Esophagus muscularis mucosa (tissue), 4 donors: ENCODE results near the gene UBE2G2. TPM values are rescaled to one million over a fixed set of nuclear protein-coding genes. Genes with fewer than 3 reads are reported as not detected.

Experiments used
- DNase-seq: peaks from one replicate; pipeline ENCODE4 v3.0.0-alpha.2; 2017; ENCODE audit errors: extremely low spot score
- H3K27ac ChIP-seq, 4 donors: fragments of 200-600 bp; sonication (generic); replicated peaks in 1 of 4; 1 replicate in 3 of 4; 2 replicates in 1 of 4; pipeline ENCODE4 v1.5.1; 2016 to 2019; ENCODE audit warnings: mild to moderate bottlenecking in 1 of 4
- H3K27me3 ChIP-seq, 4 donors: fragments of 200-600 bp; sonication (generic); one replicate each; pipeline versions ENCODE4 v1.5.1 to v1.6.0; 2016 to 2019
- H3K36me3 ChIP-seq, 4 donors: fragments of 200-600 bp; sonication (generic); one replicate each; pipeline ENCODE4 v1.5.1; 2016 to 2019
- H3K4me1 ChIP-seq, 4 donors: fragments of 200-600 bp; sonication (generic); one replicate each; pipeline ENCODE4 v1.5.1; 2016 to 2019
- H3K4me3 ChIP-seq, 4 donors: fragments of 200-600 bp; sonication (generic); 1 replicate in 2 of 4; 2 replicates in 2 of 4; pipeline ENCODE4 v1.5.1; 2016 to 2019; ENCODE audit warnings: mild to moderate bottlenecking in 4 of 4, moderate library complexity in 1 of 4
- H3K9me3 ChIP-seq, 4 donors: fragments of 200-600 bp; sonication (generic); 1 replicate in 3 of 4; 2 replicates in 1 of 4; pipeline ENCODE4 v1.5.1; 2016 to 2019
- CTCF ChIP-seq, 3 experiments: fragments of 200-600 bp in 2 of 3; fragments of 450-650 bp in 1 of 3; sonication (generic) in 2 of 3; IDR thresholded peaks; one replicate each; pipeline ENCODE4 v1.5.1; 2017 to 2019; ENCODE audit warnings: antibody characterized with exemption in 3 of 3, mild to moderate bottlenecking in 2 of 3, moderate library complexity in 1 of 3
- EP300 ChIP-seq: sonication (generic); formaldehyde crosslinking; IDR thresholded peaks from one replicate; pipeline ENCODE4 v1.6.1; 2017; ENCODE audit warnings: antibody characterized with exemption
- POLR2A ChIP-seq: fragments of 450-650 bp; IDR thresholded peaks from one replicate; pipeline ENCODE4 v1.6.1; 2017; ENCODE audit warnings: antibody characterized with exemption, moderate library complexity, mild to moderate bottlenecking, low read depth
- POLR2AphosphoS5 ChIP-seq, 2 donors: sonication (generic); formaldehyde crosslinking; IDR thresholded peaks; one replicate each; pipeline ENCODE4 v1.6.1; 2017; ENCODE audit warnings: antibody characterized with exemption in 2 of 2
- WGBS: methylation state at CpG from one replicate; pipeline ENCODE4 v1.1.5; 2018; 5-methylcytosine and 5-hydroxymethylcytosine counted together
- intact Hi-C: fragments of 100-400 bp; cut with DNase I; formaldehyde crosslinking; loops from one replicate; pipeline ENCODE4 v1.15.1; 2023
- total RNA-seq, 4 donors: library from RNA; depleted of rRNA; stranded (reverse); fragments of >200 nt; gene quantifications; one replicate each; pipeline versions ENCODE4 v1.1.0 to v1.2.1, GENCODE V29; 2016

The UBE2G2 gene
- total RNA-seq, 4 donors from 2014 or later: 74.4 to 174 (median 81.7) TPM

GRCh38 chr21:44848821-44849521 is 47.4 kb upstream of the UBE2G2 start:
- peaks cover 0 to 16% (median 3%) of the 10 kb centered on the region in 4 donors for H3K27me3 ChIP-seq
- no peaks in the 10 kb centered on the region for H3K9me3 ChIP-seq
- no peak for DNase-seq
- no peak overlapping the region for H3K4me3 ChIP-seq
- 96% methylated on average over 32 of the region's 36 CpGs for WGBS
- H3K27ac ChIP-seq: no peak overlapping the region
- H3K36me3 ChIP-seq: peaks cover 35 to 61% (median 53%) of the 10 kb centered on the region in 4 donors
- no peak for TF ChIP-seq EP300
- no peak for TF ChIP-seq POLR2A
- TF ChIP-seq POLR2AphosphoS5 (IDR thresholded peaks at IDR 0.05): no peak
- no peak for TF ChIP-seq CTCF (IDR thresholded peaks at IDR 0.05)
- peaks cover 23 to 43% (median 28%) of the 10 kb centered on the region in 4 donors for H3K4me1 ChIP-seq
- intact Hi-C loops: no loop called here

- Histone ChIP-seq H3K27ac (no peak overlapping the region), H3K27me3 (peaks cover 0 to 27% (median 3%) of the 10 kb centered on the region in 4 donors), H3K4me1 (peaks cover 21 to 28% (median 23%) of the 10 kb centered on the region in 4 donors), H3K4me3 (no peak overlapping the region), H3K9me3 (no peaks in the 10 kb centered on the region), H3K36me3 (peaks cover 34 to 46% (median 41%) of the 10 kb centered on the region in 4 donors)
- no peak for DNase-seq
- WGBS: 82% methylated on average over 14 of the region's 24 CpGs
- intact Hi-C loops: no loop called here
- TF ChIP-seq EP300 (no peak), CTCF (IDR thresholded peaks at IDR 0.05) (no peak), POLR2AphosphoS5 (IDR thresholded peaks at IDR 0.05) (no peak)
These were observed 45.8 kb upstream of the UBE2G2 start for GRCh38 chr21:44847261-44848056.

GRCh38 chr21:44846485-44847260 is 45.1 kb upstream of the UBE2G2 start:
- H3K27me3 ChIP-seq: peaks cover 0 to 35% (median 3%) of the 10 kb centered on the region in 4 donors
- H3K9me3 ChIP-seq: no peaks in the 10 kb centered on the region
- H3K4me1 ChIP-seq: peaks cover 21 to 28% (median 23%) of the 10 kb centered on the region in 4 donors
- peaks cover 32 to 38% (median 36%) of the 10 kb centered on the region in 4 donors for H3K36me3 ChIP-seq
- 43% methylated on average over 20 of the region's 27 CpGs for WGBS
- H3K4me3 ChIP-seq: peak overlapping the region; percentile 42 to 54 (median 46)
- intact Hi-C loops: no loop called here
- peak overlapping the region in 1 of 4 donors; percentile 44 for H3K27ac ChIP-seq
- TF ChIP-seq CTCF (IDR thresholded peaks at IDR 0.05) (no peak), EP300 (no peak), POLR2AphosphoS5 (IDR thresholded peaks at IDR 0.05) (peak; percentile 4 to 31), POLR2A (no peak)
- DNase-seq: peak; percentile 94

GRCh38 chr21:44846224-44846484 is 44.5 kb upstream of the UBE2G2 start:
- Histone ChIP-seq H3K4me1 (peaks cover 21 to 28% (median 23%) of the 10 kb centered on the region in 4 donors), H3K27me3 (peaks cover 0 to 40% (median 3%) of the 10 kb centered on the region in 4 donors), H3K9me3 (no peaks in the 10 kb centered on the region), H3K27ac (peak overlapping the region in 2 of 4 donors; percentile 5 to 44), H3K4me3 (peak overlapping the region; percentile 42 to 54 (median 46)), H3K36me3 (peaks cover 27 to 34% (median 30%) of the 10 kb centered on the region in 4 donors)
- no peak for DNase-seq
- intact Hi-C loops: no loop called here
- TF ChIP-seq POLR2A (no peak), EP300 (no peak), POLR2AphosphoS5 (IDR thresholded peaks at IDR 0.05) (no peak), CTCF (IDR thresholded peaks at IDR 0.05) (no peak)
- WGBS: 25% methylated on average over 1 of the region's 1 CpG
